Uterus (tissue), 4 donors: Measurements from ENCODE around the gene ARL2. TPM values are rescaled to one million over a fixed set of nuclear protein-coding genes. Genes with fewer than 3 reads are reported as not detected.

ENCODE experiments used
- DNase-seq, 2 donors: peaks; one replicate each; pipeline ENCODE4 v3.0.0-alpha.2; 2019 to 2020
- H3K27ac ChIP-seq, 2 donors: fragments of 200-600 bp; sonication (generic); 1 replicate in 1 of 2; 2 replicates in 1 of 2; pipeline ENCODE4 v1.5.1; 2016 to 2018
- H3K27me3 ChIP-seq, 2 donors: fragments of 200-600 bp; sonication (generic); one replicate each; pipeline ENCODE4 v1.5.1; 2018 to 2019; ENCODE audit warnings: control low read depth in 1 of 2
- H3K36me3 ChIP-seq, 2 donors: fragments of 200-600 bp; sonication (generic); one replicate each; pipeline ENCODE4 v1.5.1; 2019; ENCODE audit warnings: control low read depth in 1 of 2
- H3K4me1 ChIP-seq, 2 donors: fragments of 200-600 bp; sonication (generic); one replicate each; pipeline ENCODE4 v1.5.1; 2018 to 2019; ENCODE audit warnings: control low read depth in 1 of 2
- H3K4me3 ChIP-seq, 2 donors: fragments of 200-600 bp; sonication (generic); 1 replicate in 1 of 2; 2 replicates in 1 of 2; pipeline ENCODE4 v1.5.1; 2018 to 2019; ENCODE audit warnings: mild to moderate bottlenecking in 1 of 2
- H3K9me3 ChIP-seq, 2 donors: fragments of 200-600 bp; sonication (generic); one replicate each; pipeline ENCODE4 v1.5.1; 2019; ENCODE audit warnings: control low read depth in 1 of 2
- CTCF ChIP-seq, 4 experiments: fragments of 200-600 bp in 2 of 4; fragments of 450-650 bp in 2 of 4; sonication (generic) in 2 of 4; IDR thresholded peaks; one replicate each; pipeline ENCODE4 v1.5.1; 2016 to 2019; ENCODE audit warnings: antibody characterized with exemption in 4 of 4, mild to moderate bottlenecking in 2 of 4, moderate library complexity in 1 of 4
- POLR2A ChIP-seq, 2 donors: fragments of 450-650 bp; IDR thresholded peaks; one replicate each; pipeline ENCODE4 v1.6.1; 2016; ENCODE audit warnings: antibody characterized with exemption in 2 of 2, mild to moderate bottlenecking in 1 of 2, moderate library complexity in 1 of 2
- intact Hi-C: fragments of 100-400 bp; cut with DNase I; formaldehyde crosslinking; loops from one replicate; pipeline ENCODE4 v1.15.1; 2023; ENCODE audit warnings: low total_unique reads
- total RNA-seq, 4 donors: library from RNA; depleted of rRNA in 3 of 4; stranded (reverse); fragments of >200 nt in 3 of 4; gene quantifications; one replicate each; pipeline versions ENCODE4 v1.1.0 to v1.2.4, GENCODE V29; 2014 to 2023
- donor health status: DM: yes; HTN: yes; CAD: no.

ARL2 gene
- total RNA-seq, 4 donors from 2014 or later = 63.5 to 120 (median 93.8) TPM

- no peaks in the 10 kb centered on the region for H3K36me3 ChIP-seq
- no peaks in the 10 kb centered on the region for H3K4me1 ChIP-seq
- TF ChIP-seq CTCF (IDR thresholded peaks at IDR 0.05) = no peak
- TF ChIP-seq POLR2A (IDR thresholded peaks at IDR 0.05) = no peak
- no peaks in the 10 kb centered on the region for H3K27me3 ChIP-seq
- intact Hi-C loops = no loop called here
- no peaks in the 10 kb centered on the region for H3K9me3 ChIP-seq
- H3K4me3 ChIP-seq = no peak overlapping the region
- no peak for DNase-seq
- no peak overlapping the region for H3K27ac ChIP-seq
These were observed 43.0 kb downstream of the ARL2 start for GRCh38 chr11:65056999-65057398.

DNA sequence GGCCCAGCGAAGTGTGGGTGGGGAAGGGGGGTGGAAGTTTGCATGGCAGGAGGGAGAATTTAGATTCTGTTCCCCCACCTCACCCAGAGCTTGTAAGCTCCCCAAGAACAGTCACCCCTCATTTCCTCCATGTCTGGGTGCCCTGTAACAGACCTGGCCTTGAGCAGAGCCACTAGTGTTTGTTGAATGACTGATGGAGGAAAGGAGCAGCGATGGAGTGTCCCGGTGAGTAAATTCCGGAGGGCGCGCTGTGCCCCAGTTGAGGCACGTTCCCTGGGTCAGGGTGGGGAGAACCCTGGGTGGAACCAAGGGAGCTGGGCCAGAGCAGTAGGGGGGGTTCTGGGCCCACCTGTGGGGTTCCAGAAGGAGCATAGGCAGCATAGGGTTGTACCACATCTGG, 43.6 kb downstream of the ARL2 start:
- Histone ChIP-seq H3K36me3 (no peaks in the 10 kb centered on the region), H3K9me3 (no peaks in the 10 kb centered on the region), H3K27ac (no peak overlapping the region), H3K27me3 (no peaks in the 10 kb centered on the region), H3K4me1 (no peaks in the 10 kb centered on the region), H3K4me3 (no peak overlapping the region)
- intact Hi-C loops = no loop called here
- TF ChIP-seq POLR2A (IDR thresholded peaks at IDR 0.05) (no peak), CTCF (IDR thresholded peaks at IDR 0.05) (no peak)
- DNase-seq = no peak

GRCh38 chr11:65058012-65058411, 44.1 kb downstream of the ARL2 start:
- H3K27ac ChIP-seq = no peak overlapping the region
- no peaks in the 10 kb centered on the region for H3K9me3 ChIP-seq
- TF ChIP-seq POLR2A (IDR thresholded peaks at IDR 0.05) (no peak), CTCF (IDR thresholded peaks at IDR 0.05) (no peak)
- H3K36me3 ChIP-seq = no peaks in the 10 kb centered on the region
- H3K27me3 ChIP-seq = no peaks in the 10 kb centered on the region
- H3K4me1 ChIP-seq = no peaks in the 10 kb centered on the region
- no peak for DNase-seq
- intact Hi-C loops = no loop called here
- H3K4me3 ChIP-seq = no peak overlapping the region

GRCh38 chr11:65058419-65059054, 44.6 kb downstream of the ARL2 start, which contains the start of gene NAALADL1:
Gene NAALADL1 (minus strand): TSS chr11:65058553. CDS start chr11:65058521, 32 bp downstream.
- no peak within 1 kb of the TSS for H3K4me3 ChIP-seq
- no peak for DNase-seq
- no peaks in the 10 kb centered on the region for H3K27me3 ChIP-seq
- no peaks in the 10 kb centered on the region for H3K9me3 ChIP-seq
- TF ChIP-seq CTCF (IDR thresholded peaks at IDR 0.05) (no peak), POLR2A (IDR thresholded peaks at IDR 0.05) (no peak)
- intact Hi-C loops = no loop called here
- no peaks in the 10 kb centered on the region for H3K4me1 ChIP-seq
- H3K36me3 ChIP-seq = no peaks in the 10 kb centered on the region
- H3K27ac ChIP-seq = no peak within 1 kb of the TSS

GRCh38 chr11:65059523-65059922, 45.6 kb downstream of the ARL2 start:
- no peak for TF ChIP-seq CTCF (IDR thresholded peaks at IDR 0.05)
- TF ChIP-seq POLR2A (IDR thresholded peaks at IDR 0.05) = no peak
- no peaks in the 10 kb centered on the region for H3K36me3 ChIP-seq
- intact Hi-C loops = no loop called here
- no peak overlapping the region for H3K27ac ChIP-seq
- H3K4me1 ChIP-seq = no peaks in the 10 kb centered on the region
- no peaks in the 10 kb centered on the region for H3K9me3 ChIP-seq
- no peak for DNase-seq
- H3K27me3 ChIP-seq = no peaks in the 10 kb centered on the region
- H3K4me3 ChIP-seq = no peak overlapping the region
